ENCODE data around the gene MAJIN. TPM values are rescaled to one million over a fixed set of nuclear protein-coding genes. Genes with fewer than 3 reads are reported as not detected.
A peak's percentile ranks its signal among the peaks of the same experiment; 100 is the strongest.

The MAJIN gene
- total RNA-seq, 3 donors from 2014 or later = not detected

GRCh38 chr11:64923944-64924909, 47.7 kb downstream of the MAJIN start, which contains the start of gene PPP2R5B:
Gene PPP2R5B, plus strand, starts transcription at chr11:64924689. Its CDS starts 1,046 bp downstream, at chr11:64925735.
- DNase-seq = peak; percentile 95 to 97 (median 95)

GRCh38 chr11:64923151-64923661, 48.7 kb downstream of the MAJIN start:
- no peak for TF ChIP-seq CTCF (IDR thresholded peaks at IDR 0.05)
- intact Hi-C loops (cut with DNase I, micrococcal nuclease) = no loop called here
- Histone ChIP-seq H3K4me3 (no peak overlapping the region), H3K4me1 (ENCODE audit: low read depth) (peaks cover 9% of the 10 kb centered on the region), H3K9me3 (no peaks in the 10 kb centered on the region), H3K36me3 (ENCODE audit: low read depth) (no peaks in the 10 kb centered on the region)
- peak in 2 of 3 donors; percentile 55 to 63 for DNase-seq
- ATAC-seq = no peak

More at GRCh38 chr11:64923944-64924909, 47.7 kb downstream of the MAJIN start, which contains the start of gene PPP2R5B:
- Histone ChIP-seq H3K9me3 (no peaks in the 10 kb centered on the region), H3K4me1 (ENCODE audit: low read depth) (peaks cover 9% of the 10 kb centered on the region), H3K36me3 (ENCODE audit: low read depth) (no peaks in the 10 kb centered on the region), H3K4me3 (peak within 1 kb of the TSS; percentile 96)
- intact Hi-C loops (cut with DNase I, micrococcal nuclease) = no loop called here
- no peak for TF ChIP-seq CTCF (IDR thresholded peaks at IDR 0.05)
- ATAC-seq = peak; percentile 97

- intact Hi-C loops (cut with DNase I, micrococcal nuclease) = no loop called here
- Histone ChIP-seq H3K9me3 (no peaks in the 10 kb centered on the region), H3K36me3 (ENCODE audit: low read depth) (peaks cover 4% of the 10 kb centered on the region), H3K4me3 (no peak overlapping the region), H3K4me1 (ENCODE audit: low read depth) (peaks cover 18% of the 10 kb centered on the region)
- ATAC-seq = no peak
- DNase-seq = peak in 1 of 3 donors; percentile 22
- TF ChIP-seq CTCF (IDR thresholded peaks at IDR 0.05) = no peak
Measured at GRCh38 chr11:64921384-64921783, 50.5 kb downstream of the MAJIN start.

GRCh38 chr11:64920124-64920523, 51.8 kb downstream of the MAJIN start:
- Histone ChIP-seq H3K36me3 (ENCODE audit: low read depth) (peaks cover 4% of the 10 kb centered on the region), H3K9me3 (no peaks in the 10 kb centered on the region), H3K4me1 (ENCODE audit: low read depth) (peaks cover 22% of the 10 kb centered on the region), H3K4me3 (no peak overlapping the region)
- ATAC-seq = no peak
- intact Hi-C loops (cut with DNase I, micrococcal nuclease) = no loop called here
- TF ChIP-seq CTCF (IDR thresholded peaks at IDR 0.05) = no peak
- DNase-seq = peak in 1 of 3 donors; percentile 5

GRCh38 chr11:64919627-64920026, 52.3 kb downstream of the MAJIN start:
- peak in 1 of 3 donors; percentile 22 for DNase-seq
- Histone ChIP-seq H3K9me3 (no peaks in the 10 kb centered on the region), H3K4me3 (no peak overlapping the region), H3K4me1 (ENCODE audit: low read depth) (peaks cover 22% of the 10 kb centered on the region), H3K36me3 (ENCODE audit: low read depth) (peaks cover 4% of the 10 kb centered on the region)
- no peak for ATAC-seq
- intact Hi-C loops (cut with DNase I, micrococcal nuclease) = no loop called here
- TF ChIP-seq CTCF (IDR thresholded peaks at IDR 0.05) = no peak

All from mucosa of descending colon (tissue), 3 donors.